AG04449 (cell line): Measurements from ENCODE around the gene ZNF107.
"Not testable (repeated sequence)": the region's sequence is repeated elsewhere in the genome, so short reads cannot be mapped to it uniquely, and the experiment has no call there.

Experiments used
- CTCF ChIA-PET: fragments of 350-600 bp; formaldehyde crosslinking; extraction: SDS; loops from one replicate; lab custom pipeline; 2021; ENCODE audit warnings: antibody characterized with exemption; lab: Yijun Ruan, JAX
- POLR2A ChIA-PET: fragments of 400-600, 350-600 bp; formaldehyde crosslinking; extraction: SDS; loops from one replicate; lab custom pipeline; 2020; ENCODE audit warnings: antibody characterized with exemption, inconsistent platforms; lab: Yijun Ruan, JAX
- DNase-seq: peaks from one replicate; pipeline ENCODE4 v3.0.0-alpha.2; 2010; ENCODE audit warnings: low read depth, low spot score
- H3K4me3 ChIP-seq: 2 replicates; pipeline ENCODE4 v1.5.1; 2011; ENCODE audit warnings: low read depth, mild to moderate bottlenecking, control low read depth, low read length
- CTCF ChIP-seq: IDR thresholded peaks from one replicate; pipeline ENCODE4 v1.5.1; 2011; ENCODE audit warnings: mild to moderate bottlenecking, moderate library complexity, low read length, control low read depth, inconsistent platforms; ENCODE audit not compliant: insufficient read depth; ENCODE audit errors: missing control alignments

Gene ZNF107

GRCh38 chr7:64688988-64689387, 23.1 kb downstream of the ZNF107 start:
- no peak for DNase-seq
- ChIA-PET CTCF (no interaction called here), POLR2A (no interaction called here)
- TF ChIP-seq CTCF = no peak
- H3K4me3 ChIP-seq = no peak overlapping the region

GRCh38 chr7:64691831-64692230, 25.9 kb downstream of the ZNF107 start:
- no peak overlapping the region for H3K4me3 ChIP-seq
- CTCF ChIA-PET = no interaction called here
- DNase-seq = no peak
- TF ChIP-seq CTCF = no peak
- POLR2A ChIA-PET = no interaction called here

- CTCF ChIA-PET, DNase-seq, H3K4me3 ChIP-seq, POLR2A ChIA-PET: not testable (repeated sequence)
Measured at GRCh38 chr7:64697863-64698262, 31.9 kb downstream of the ZNF107 start.

GRCh38 chr7:64706625-64707292, 40.8 kb downstream of the ZNF107 start:
- CTCF ChIA-PET = no interaction called here
- TF ChIP-seq CTCF = no peak
- H3K4me3 ChIP-seq = no peak overlapping the region
- POLR2A ChIA-PET = no interaction called here
- no peak for DNase-seq

- DNase-seq, H3K4me3 ChIP-seq, CTCF ChIA-PET, POLR2A ChIA-PET: not testable (repeated sequence)
Measured at GRCh38 chr7:64717896-64718295, 52.0 kb downstream of the ZNF107 start.

GRCh38 chr7:64729089-64729848, 63.3 kb downstream of the ZNF107 start:
- no peak for TF ChIP-seq CTCF
- POLR2A ChIA-PET = no interaction called here
- no peak overlapping the region for H3K4me3 ChIP-seq
- DNase-seq = no peak
- CTCF ChIA-PET = no interaction called here

- no peak for DNase-seq
- CTCF ChIA-PET = no interaction called here
- POLR2A ChIA-PET = no interaction called here
- no peak for TF ChIP-seq CTCF
- no peak overlapping the region for H3K4me3 ChIP-seq
Measured at GRCh38 chr7:64733550-64734240, 67.8 kb downstream of the ZNF107 start.
